Gastroesophageal sphincter (tissue), 3 donors: ENCODE data around the gene IKZF2.

Experiments
- POLR2A ChIP-seq, 2 donors: fragments of 450-650 bp; IDR thresholded peaks; one replicate each; pipeline ENCODE4 v1.6.1; 2017; ENCODE audit warnings: antibody characterized with exemption in 2 of 2, mild to moderate bottlenecking in 2 of 2, moderate library complexity in 1 of 2
- TF ChIP-seq, protein P1 (sequence below), 4 experiments: fragments of 200-600 bp in 2 of 4; fragments of 450-650 bp in 2 of 4; sonication (generic) in 1 of 4; IDR thresholded peaks; one replicate each; pipeline ENCODE4 v1.5.1; 2017 to 2019; ENCODE audit warnings: antibody characterized with exemption in 4 of 4, mild to moderate bottlenecking in 2 of 4, moderate library complexity in 2 of 4

DNA sequence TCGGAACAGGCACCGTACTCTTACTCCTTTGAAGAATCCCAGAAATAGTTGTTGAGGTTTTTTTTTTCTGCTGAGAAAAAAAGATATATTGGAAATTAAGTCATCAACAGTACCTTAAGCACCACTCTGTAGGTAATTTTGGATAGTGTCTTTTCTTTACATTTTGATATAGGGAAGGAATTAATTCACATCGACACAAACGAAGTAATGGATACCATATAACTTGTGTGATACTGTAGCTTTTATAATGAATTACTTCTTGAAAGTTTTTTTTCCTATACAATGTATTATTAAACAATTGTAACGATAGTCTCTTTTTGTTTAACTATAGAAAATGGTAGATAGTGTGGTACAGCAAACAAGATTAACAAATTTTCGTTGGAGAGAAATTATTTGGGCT is 1.5 kb upstream of the IKZF2 start:
- no peak for TF ChIP-seq POLR2A (IDR thresholded peaks at IDR 0.05)
- TF ChIP-seq, protein P1, sequence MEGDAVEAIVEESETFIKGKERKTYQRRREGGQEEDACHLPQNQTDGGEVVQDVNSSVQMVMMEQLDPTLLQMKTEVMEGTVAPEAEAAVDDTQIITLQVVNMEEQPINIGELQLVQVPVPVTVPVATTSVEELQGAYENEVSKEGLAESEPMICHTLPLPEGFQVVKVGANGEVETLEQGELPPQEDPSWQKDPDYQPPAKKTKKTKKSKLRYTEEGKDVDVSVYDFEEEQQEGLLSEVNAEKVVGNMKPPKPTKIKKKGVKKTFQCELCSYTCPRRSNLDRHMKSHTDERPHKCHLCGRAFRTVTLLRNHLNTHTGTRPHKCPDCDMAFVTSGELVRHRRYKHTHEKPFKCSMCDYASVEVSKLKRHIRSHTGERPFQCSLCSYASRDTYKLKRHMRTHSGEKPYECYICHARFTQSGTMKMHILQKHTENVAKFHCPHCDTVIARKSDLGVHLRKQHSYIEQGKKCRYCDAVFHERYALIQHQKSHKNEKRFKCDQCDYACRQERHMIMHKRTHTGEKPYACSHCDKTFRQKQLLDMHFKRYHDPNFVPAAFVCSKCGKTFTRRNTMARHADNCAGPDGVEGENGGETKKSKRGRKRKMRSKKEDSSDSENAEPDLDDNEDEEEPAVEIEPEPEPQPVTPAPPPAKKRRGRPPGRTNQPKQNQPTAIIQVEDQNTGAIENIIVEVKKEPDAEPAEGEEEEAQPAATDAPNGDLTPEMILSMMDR (IDR thresholded peaks at IDR 0.05), result no peak
